ENCODE measurements around the gene RPS6KB2.

Gene RPS6KB2

DNA sequence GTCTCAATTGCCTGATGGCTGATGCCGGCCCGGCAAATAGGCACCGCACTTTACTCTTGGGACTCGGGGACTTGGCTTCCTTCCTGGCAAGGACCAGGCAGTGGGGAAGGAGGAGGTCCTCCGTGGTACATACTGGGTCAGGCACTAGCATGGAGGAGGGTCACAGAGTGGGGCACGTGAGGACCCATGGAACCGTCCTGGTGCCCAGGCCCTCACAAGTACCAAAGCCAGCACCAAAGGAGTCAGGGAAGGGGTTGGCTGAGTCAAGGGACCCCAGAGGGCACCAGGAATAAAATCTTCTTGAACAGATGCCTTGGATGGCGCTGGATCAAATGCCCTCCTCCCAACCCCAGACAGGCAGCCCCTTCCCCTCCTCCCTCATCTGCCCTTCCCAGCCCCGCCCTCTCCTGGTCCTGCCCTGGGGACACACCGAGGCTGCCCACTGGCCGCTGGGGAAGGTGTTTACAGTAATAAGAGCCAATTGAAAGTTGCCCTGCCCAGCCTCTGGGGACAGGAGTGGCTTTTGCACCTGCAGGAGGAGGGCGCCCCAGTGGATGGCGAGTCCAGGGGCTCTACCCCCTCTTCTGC, 18.4 kb upstream of the RPS6KB2 start:
- DNase-seq (ENCODE audit: insufficient read length, low spot score) (no peak), FAIRE-seq (peak; percentile 86)

GRCh38 chr11:67410369-67410831, 17.9 kb upstream of the RPS6KB2 start:
- no peak for DNase-seq (ENCODE audit: insufficient read length, low spot score)
- FAIRE-seq: no peak

DNA sequence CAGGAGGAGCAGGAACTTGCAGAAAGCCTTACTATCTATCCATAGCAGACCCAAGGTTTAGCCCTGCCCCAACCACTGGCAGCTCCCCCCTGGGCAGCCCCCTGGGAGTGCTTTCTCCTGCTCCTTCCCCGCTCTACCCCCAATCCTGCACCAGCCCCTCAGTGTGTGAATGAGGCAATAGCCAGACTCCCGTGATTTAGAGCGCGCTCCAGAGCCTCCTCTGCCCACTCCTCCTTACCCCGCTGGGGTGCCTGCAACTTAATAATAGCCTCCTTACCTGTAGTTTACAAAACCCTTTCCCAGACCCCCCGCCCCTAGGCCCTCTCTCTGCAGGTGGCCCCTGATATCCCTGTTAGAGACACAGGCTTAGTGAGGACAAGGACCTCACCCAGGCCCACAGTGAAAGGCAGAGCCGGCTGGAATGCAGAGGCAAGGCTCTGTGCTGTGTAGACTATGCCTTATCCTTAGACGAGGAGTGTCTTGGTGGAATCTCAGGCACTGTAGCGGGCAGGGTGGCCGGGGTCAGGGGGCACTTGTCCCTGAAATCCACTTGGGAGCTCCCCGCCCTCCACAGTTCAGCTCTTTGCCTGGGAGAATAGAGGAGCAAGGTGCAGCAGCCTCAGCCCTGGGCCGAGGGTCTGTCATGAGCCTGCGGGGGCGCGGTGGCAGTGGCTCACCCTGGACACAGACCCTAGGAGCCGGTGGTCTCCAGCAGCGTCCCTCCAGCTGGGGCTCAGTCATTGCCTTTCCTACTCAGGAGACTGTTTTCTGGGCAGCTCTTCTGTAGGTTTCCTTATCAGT, 17.1 kb upstream of the RPS6KB2 start:
- DNase-seq (ENCODE audit: insufficient read length, low spot score) (no peak), FAIRE-seq (no peak)

- DNase-seq (ENCODE audit: insufficient read length, low spot score): no peak
- FAIRE-seq: no peak
Observed at GRCh38 chr11:67411785-67412152, 16.5 kb upstream of the RPS6KB2 start.

GRCh38 chr11:67412495-67413179, 15.7 kb upstream of the RPS6KB2 start:
- FAIRE-seq: no peak
- DNase-seq (ENCODE audit: insufficient read length, low spot score): no peak

DNA sequence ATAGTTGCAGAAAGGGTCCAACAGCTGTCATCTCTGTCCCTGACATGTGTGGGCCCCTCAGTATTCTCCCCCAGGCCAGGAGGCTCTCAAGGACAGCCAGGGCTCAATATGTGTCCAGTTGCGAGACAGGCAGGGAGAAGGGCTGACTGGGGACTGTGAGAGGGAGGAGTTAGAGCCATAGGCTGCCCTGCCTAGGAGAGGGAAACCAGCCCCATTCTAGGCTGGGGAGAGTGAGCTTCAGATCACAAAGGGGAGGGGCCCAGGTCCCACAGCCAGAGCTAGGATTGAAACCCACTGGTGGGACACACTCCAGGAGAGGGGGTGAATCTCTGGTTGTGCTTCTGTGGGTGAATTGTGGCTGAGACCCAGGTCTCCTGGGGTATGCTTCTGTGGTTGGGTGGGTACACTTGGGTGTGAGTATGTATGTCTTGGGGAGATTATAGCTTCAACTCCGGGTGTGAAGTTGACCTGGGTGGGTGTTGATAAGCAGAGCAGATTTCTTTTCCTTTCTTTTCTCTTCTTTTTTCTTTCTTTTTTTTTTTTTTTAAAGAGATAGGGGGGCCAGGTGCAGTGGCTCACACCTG, 14.9 kb upstream of the RPS6KB2 start:
- DNase-seq (ENCODE audit: insufficient read length, low spot score) (no peak), FAIRE-seq (no peak)

- no peak for DNase-seq (ENCODE audit: insufficient read length, low spot score)
- FAIRE-seq: no peak
Observed at GRCh38 chr11:67415501-67416304, 12.6 kb upstream of the RPS6KB2 start, which contains the start of gene CARNS1. Gene CARNS1 (plus strand): TSS chr11:67415678. CDS start chr11:67416200, 522 bp downstream.

- FAIRE-seq (no peak), DNase-seq (ENCODE audit: insufficient read length, low spot score) (no peak)
Observed at GRCh38 chr11:67416416-67417335, 11.6 kb upstream of the RPS6KB2 start.

GRCh38 chr11:67417425-67417824, 10.9 kb upstream of the RPS6KB2 start:
- FAIRE-seq (no peak), DNase-seq (ENCODE audit: insufficient read length, low spot score) (no peak)

DNA sequence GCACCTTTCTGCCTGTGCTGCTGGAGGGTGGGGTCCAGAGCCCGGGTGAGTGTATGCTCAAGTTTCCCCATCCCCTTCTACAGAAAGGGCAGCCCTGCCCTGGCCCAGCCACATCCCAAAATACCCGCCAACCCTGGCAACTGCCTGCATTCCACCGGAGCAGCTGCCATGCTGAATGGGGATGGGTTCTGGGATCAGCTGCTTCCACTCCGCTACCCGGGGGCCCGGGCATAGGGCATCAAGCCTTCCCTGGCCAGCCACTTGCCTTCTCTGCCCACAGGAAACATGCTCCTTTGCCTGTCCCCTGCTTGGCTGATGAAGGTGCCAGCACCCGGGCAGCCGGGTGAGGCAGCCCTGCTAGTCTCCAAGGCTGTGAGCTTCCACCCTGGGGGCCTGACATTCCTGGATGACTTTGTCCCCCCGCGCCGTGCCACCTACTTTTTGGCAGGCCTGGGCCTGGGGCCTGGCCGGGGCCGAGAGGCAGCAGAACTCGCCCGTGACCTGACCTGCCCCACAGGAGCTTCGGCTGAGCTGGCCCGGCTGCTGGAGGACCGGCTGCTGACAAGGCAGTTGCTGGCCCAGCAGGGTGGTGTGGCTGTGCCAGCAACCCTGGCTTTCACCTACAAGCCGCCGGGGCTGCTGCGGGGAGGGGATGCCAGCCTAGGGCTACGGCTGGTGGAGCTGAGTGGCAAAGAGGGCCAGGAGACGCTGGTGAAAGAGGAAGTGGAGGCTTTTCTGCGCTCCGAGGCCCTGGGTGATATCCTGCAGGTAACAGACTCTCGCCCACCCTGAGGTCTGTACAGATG, 9.6 kb upstream of the RPS6KB2 start:
- DNase-seq (ENCODE audit: insufficient read length, low spot score) (no peak), FAIRE-seq (no peak)

GRCh38 chr11:67419325-67420049, 8.8 kb upstream of the RPS6KB2 start:
- FAIRE-seq (no peak), DNase-seq (ENCODE audit: insufficient read length, low spot score) (no peak)

DNA sequence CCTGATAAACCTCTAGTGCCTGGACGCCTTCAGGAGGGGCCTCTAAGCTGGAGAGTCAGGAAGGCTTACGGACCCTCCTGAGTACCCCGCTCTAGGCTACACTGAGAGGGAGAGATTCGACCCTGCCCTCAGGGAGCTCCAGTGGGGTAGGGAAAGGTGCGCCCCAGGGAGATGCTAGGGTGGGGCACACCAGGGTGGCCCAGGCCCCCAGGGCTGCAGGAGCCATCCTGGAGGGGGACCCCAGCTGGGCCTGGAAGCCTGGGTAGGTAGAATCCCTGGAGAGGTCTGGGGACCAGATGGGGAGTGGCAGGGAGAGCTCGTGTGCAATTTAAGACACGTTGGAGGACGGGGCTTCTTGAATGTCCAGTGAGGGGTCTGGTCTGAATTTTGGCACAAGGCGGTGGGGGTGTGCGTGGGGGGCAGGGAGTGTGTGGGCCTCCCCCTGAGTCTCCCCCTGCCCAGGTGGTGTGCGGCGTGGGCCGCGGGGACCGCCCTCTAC, 8.1 kb upstream of the RPS6KB2 start:
- DNase-seq (ENCODE audit: insufficient read length, low spot score) (no peak), FAIRE-seq (peak; percentile 23)

DNA sequence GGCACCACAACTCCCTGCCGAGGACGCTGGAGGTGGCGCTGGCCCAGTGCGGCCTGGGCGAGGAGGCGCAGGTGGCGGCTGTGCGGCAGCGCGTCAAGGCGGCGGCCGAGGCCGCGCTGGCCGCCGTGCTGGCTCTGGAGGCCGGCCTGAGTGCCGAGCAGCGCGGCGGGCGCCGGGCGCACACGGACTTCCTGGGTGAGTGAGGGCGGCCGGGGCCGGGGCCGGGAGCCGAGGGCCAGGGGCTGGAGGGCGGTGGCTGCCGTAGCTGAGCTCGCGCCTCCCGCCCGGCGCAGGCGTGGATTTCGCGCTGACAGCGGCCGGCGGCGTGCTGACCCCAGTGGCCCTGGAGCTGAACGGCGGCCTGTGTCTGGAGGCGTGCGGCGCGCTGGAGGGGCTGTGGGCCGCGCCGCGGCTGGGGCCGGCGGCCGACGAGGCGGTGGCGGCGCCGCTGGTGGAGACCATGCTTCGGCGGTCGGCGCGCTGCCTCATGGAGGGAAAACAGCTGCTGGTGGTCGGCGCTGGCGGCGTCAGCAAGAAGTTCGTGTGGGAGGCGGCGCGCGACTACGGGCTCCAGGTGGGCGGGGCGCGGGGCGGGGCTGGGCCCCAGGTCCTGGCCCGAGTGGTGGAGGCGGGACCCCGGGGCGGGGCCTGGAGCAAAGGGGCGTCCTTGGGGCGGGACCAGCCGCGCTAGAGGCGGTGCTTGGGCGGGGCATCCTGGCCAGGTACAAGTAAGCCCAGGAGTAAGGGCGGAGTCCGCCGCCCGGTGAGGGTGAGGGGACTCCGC, 7.5 kb upstream of the RPS6KB2 start:
- FAIRE-seq: peak; percentile 82

GRCh38 chr11:67421430-67422031, 6.8 kb upstream of the RPS6KB2 start:
- DNase-seq (ENCODE audit: insufficient read length, low spot score): no peak
- FAIRE-seq: no peak

More for the DNA sequence above, 7.5 kb upstream of the RPS6KB2 start:
- DNase-seq (ENCODE audit: insufficient read length, low spot score): peak; percentile 99

DNA sequence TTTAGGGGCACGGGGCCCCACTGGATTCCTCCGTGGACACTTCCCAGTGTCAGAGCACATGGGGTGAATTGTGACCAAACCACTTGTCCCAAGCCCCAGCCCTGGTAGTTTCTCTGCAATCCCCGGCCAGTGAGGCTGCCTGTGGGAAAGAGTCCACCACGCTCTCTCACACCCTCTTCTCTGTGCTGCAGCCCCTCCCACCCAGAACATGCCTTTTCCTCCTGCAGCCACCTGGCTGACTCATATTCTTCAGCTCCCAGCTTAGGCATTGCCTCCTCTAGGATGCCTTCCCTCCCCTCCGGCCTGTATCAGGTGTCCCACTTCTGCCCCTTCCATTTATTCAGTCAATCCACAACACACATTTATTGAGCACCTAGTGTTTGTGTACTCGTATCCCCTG, 5.4 kb upstream of the RPS6KB2 start:
- FAIRE-seq: no peak

DNA sequence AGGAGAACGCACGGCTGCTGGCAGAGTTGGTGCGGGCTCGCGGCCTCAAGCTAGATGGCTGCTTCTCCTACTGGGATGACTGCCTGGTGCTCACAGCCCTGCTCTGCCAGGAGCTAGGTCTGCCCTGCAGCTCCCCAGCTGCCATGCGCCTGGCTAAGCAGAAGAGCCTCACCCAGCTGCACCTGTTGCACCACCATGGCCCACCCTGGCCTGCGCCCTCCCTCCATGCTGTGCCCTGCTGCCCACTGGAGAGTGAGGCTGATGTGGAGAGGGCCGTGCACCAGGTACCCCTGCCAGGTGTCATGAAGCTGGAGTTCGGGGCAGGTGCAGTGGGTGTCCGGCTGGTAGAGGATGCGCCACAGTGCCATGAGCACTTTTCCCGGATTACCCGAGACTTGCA, 4.8 kb upstream of the RPS6KB2 start:
- no peak for DNase-seq (ENCODE audit: insufficient read length, low spot score)
- no peak for FAIRE-seq

More for the DNA sequence above, 5.4 kb upstream of the RPS6KB2 start:
- no peak for DNase-seq (ENCODE audit: insufficient read length, low spot score)

Measured in GM19239 (cell line).